ENCODE data around the gene MAML3.

MAML3 gene

DNA sequence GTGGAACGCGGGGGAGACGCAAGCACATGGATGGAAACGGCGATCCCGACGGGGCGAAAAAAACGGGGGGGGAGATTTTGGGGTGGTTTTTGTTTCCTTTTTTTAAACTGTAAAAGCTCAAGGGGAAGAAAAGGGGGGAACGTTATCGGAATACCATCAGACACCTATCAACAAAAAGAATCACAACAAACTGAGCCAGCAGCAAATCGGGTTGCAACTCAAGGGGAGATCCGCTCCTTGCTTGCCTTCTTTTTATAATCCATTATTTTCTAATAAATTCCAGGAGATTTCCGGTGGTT is 616 bp downstream of the MAML3 start:
- DNase-seq: no peak

DNA sequence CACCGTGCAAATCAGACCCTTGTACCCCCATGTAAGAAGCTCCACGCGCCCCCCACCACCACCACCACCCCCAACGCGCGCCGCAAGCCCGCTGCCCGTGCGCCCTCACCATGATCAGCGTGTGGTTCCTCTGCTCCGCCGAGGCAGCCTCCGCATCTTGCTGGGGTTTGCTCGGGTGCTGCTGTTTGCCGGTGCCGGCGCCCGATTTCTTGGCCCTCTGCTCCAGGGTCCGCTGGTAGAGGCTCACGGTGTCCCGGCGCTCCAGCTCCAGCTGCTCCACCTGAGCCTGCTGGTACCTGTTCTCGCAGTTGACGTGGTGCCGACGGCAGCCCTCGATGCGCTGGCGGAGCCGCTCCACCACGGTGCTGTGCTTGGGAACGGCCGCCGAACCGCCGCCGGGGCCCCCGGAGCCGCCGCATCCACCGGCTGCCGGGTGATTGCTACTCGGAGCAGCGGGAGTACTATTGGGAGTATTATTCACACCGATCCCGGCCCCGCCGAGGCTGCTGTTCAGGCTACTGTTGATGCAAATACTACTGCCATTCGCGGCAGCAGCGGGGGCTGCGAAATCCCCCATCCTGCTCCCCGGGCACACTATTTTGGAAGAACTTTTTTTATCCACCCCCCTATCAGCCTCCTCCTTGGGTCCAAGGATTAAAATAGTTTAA is 1.1 kb downstream of the MAML3 start:
- DNase-seq: peak in 1 of 2 donors; percentile 46

DNA sequence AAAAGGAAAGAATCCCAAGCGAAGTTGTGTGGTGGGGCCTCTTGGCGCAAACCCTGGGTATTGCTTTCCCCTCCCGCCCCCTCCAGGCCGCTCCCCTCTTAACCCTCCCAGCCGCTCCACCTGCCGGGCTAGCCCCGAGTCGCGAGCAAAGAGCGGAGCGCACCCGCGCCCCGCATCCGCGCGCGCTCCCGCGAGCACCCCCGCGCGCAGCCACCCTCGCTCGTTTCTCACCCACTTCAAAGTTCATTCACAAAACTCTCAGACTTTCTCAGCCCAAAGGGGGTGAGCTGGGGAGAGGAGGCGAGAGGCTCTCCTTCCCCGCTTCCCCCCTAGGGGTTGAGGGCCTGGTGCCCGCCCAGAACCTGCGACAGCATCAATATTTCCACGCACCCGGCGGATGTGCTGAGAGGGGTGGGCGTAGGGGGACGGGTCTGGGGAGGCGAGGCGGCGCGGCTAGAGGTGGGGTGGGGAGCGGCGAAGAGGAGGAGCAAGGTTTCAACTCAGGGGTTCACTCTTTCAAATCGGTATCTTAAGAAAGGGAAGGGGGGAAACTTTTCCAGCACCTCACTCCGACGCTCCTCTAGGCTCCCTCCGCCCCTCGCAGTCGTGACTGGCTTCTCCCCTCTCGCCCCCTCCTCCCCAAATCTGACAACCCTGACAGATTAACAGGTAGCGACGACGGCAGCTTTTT is 1.8 kb downstream of the MAML3 start:
- peak; percentile 76 to 77 for DNase-seq

DNA sequence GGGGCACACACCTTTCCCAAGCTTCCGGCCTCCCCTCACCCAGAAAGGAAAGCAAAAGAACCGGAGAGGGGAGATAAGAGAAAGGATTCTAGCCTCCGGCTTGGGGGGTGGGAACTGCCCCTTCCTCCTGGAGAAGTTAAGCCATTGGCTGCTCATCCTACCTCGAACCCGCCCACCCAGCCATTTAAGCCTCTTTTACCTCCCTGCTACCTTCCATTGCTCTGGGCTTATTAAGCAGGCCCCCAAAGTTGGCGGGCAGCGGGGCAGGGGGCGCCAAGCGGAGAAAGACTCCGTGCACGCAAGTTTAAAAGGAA is 2.3 kb downstream of the MAML3 start:
- DNase-seq: peak; percentile 59 to 69

DNA sequence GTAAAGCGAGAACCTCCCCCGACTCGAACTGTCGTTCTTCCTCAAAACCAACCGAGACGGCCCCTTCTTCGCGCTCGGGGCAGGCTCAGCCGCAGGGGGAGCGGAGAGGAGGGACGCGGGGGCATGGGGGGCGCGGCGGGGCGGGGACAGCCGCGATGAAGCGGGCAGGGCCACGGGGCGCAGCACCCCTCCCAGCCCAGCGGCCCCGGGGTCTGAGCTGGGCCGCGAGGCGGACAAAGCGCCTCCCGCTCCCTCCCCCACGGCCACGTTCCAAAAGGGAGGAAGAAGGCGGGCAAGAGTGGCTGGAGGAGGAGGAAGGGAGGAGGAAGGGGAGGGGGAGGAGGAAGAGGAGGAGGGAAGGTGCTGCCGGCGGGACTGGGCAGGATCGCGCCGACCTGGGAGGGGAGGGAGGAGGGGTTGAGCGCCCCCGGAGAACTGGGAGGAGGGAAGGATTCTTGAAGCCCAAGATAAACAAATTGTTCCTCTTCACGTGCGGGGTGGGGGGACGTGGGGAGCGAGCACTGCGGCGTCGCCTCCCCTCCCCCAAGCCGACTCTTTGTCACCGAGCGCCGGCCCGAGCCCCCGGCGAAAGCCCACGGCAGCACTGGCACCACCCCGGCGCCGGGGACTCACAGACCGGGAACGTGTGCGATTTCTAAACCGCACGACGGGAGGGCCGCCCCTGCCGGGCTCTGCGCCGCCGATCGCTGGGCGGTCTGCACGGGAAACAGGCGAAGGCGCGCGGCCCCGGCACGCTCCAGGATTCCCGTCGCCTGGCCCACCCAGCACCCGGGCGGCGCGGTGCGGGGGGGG is 2.9 kb downstream of the MAML3 start:
- DNase-seq: peak; percentile 77 to 80

DNA sequence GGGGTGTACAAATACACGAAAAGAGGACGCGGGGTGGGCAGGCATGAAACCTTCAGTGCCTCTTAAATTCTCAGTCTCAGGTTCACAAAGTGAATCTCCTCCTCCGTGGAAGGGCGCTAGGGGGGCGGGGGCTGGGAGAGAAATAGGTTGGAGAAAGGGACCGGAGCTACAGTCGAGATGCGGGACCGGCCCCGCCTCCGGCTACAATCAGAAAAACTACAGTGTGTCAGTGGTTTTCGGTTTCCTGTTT is 3.4 kb downstream of the MAML3 start:
- no peak for DNase-seq

DNA sequence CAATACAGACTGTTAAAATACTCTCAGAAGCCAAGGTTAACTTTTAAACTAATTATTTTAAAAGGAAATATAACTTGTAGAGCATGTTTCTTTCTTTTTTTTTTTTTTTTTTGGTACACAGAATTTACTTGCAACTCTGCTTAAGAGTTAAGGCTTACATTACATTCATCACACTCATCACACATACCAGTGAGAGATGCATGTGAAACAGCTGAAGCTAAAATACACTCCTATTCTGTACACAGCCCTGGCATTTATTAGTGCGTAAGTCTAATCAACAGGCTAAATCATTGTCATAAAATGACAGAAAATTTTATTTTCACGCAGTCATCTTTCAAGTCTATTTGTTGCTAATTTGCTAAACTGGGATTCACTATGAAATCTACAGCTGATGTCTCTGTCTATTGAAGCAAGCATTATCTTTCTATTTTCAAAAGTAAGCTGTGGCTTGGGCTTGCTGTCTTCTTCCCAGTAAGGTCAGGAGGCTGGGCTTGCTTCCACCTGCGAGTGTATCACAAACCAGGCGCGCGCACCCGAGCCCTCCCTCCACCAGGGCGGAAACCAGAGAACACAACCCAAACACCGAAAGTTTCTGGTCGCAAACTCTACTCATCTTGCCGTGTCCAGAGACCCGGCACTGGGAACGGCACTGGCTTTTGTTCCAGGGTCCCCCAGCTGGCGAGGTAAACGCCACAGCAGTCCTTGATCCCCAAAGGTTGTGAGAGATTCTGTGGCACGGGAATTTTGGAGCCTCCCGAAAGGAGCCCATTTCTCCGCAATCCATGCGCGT is 3.9 kb downstream of the MAML3 start:
- DNase-seq: peak; percentile 55 to 65

DNA sequence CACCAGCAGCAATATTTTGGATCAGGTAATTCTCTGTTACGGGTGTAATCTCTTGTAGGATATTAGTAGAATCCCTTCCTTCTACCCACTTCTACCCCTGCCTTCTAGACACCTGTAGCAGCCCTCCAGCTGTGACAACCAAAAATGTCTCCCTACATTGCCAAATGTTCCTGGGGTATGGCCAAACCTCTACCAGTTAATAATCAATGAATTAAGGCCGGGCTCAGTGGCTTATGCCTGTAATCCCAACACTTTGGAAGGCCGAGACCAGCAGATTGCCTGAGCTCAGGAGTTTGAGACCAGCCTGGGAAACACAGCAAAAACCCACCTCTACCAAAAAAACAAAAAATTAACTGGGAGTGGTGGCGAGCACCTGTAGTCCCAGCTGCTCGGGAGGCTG is 9.9 kb downstream of the MAML3 start:
- DNase-seq: no peak

DNA sequence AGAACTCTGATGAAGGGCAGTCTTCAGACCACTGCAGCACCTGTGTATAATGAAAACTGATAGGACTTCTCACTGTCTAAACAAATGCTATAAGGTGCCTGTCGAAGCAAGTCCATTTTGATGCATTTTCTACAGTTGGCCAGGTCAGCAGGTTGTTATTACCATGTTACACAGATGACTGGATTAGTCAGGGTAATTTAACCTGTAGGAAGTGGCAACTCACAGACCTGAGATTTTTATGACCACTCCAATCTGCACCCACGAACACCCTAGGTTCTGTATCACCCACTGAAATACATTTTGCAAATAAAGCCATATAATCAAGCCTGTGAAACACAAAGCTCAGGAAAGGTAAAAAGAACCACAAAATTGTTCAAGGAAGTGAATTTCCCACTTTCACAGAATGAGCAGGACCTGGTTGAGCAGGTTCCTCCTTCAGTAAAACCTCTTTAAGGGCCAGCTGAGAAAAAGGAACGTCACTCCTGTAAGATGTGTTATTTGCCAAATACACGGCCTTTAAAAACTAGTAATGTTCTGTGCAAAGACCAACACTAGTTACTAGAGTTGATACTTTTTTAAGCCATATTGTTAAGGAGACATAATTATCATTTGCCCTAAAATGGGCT is 12.7 kb downstream of the MAML3 start:
- DNase-seq: no peak

DNA sequence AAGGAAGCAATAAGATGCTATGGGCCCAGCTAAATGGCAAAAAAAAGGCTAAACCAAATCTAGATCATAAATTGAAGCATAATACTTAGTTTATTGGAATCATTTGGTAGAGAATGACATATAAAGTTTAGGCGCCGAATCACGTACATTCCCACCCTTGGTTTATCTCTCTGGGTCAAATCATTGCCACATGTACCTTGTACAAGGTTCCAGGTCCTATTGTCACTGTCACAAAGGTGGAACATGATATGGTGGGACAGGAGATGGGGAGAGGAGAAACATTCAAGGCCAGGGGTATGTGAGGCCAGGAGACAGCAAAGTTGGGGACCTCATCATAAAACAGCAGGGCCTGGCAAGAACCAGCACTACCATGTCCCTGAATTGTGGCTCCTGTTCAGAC is 13.4 kb downstream of the MAML3 start:
- DNase-seq: no peak

DNA sequence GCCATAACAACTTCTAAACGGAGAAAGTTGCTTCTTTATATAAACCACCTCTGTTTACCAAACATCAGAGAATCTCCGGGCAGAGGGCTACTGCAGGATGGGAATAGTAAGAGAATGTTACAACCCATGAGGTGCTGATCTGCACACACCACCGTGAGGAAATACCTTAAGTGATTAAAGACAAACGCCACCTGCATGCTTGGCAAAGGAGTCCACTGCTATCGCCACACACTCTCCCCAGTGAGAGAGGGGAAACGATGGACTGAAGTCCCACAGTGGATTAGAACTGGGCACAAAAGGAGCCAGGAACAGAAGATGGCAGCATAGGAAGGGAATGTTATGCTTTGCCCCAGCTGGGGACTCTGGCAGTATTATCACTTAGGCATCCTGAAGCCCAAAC is 15.6 kb downstream of the MAML3 start:
- no peak for DNase-seq

DNA sequence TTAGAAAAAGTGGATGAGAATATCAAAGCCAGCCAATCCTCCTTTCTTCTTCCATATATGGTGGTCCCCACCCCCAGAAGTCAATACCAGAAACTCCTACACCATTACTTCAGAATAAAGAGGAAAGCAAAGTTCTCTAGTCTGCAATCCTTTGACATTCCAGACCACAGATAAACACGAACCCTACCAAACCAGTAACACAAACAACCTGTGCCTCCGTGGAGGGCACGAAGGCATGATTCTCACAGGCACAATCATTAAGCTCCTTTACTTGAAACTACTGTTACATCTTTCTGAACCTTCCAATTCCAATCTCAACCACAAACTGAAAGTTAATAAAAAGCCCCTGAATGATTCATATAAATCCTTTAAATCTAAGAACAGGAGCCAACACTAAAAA is 16.3 kb downstream of the MAML3 start:
- no peak for DNase-seq

DNA sequence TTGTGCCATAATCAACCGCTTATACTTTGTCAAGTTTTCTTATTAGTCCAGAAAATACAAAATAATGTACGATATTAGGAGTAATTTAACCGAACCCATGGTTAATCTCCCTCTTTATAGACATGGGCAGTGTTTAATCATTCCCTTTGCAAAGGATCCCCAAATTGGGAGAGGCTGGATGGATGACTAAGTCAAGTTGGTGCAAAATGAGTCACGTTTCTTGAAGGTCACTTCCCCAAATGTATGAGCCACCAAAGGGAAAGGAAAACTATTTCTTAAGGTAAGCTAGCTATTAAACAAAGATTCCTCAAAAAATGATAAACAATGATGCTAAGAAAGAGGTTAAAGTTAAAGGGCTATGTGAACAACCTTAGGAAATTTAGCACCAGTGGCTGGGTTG is 17.5 kb downstream of the MAML3 start:
- no peak for DNase-seq

DNA sequence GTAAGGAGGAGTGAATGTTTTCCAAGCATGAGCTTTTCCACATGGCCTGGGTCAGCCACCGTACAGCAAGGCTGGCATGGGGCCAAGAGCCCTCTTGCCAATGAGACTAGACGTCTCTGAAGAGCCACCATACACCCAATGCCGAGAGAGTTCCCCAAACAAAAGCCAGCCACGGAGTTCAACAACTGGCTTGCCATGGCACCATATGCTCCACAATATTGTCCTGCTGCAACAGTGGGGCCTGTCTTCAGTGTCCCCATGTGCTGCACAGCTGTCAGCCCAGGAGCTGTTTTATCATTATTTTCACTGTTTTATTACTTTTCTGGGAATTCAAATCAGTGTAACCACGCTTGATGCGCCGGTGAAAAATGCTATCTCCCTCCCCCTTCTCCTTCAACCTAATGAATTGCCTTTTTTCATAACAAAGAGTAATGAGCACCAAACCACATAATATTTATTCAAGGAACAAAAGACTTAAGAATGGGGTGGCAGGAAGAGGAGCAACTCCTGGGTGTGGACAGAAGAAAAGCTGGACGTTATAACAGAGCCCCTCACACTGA is 18.4 kb downstream of the MAML3 start:
- DNase-seq: no peak

DNA sequence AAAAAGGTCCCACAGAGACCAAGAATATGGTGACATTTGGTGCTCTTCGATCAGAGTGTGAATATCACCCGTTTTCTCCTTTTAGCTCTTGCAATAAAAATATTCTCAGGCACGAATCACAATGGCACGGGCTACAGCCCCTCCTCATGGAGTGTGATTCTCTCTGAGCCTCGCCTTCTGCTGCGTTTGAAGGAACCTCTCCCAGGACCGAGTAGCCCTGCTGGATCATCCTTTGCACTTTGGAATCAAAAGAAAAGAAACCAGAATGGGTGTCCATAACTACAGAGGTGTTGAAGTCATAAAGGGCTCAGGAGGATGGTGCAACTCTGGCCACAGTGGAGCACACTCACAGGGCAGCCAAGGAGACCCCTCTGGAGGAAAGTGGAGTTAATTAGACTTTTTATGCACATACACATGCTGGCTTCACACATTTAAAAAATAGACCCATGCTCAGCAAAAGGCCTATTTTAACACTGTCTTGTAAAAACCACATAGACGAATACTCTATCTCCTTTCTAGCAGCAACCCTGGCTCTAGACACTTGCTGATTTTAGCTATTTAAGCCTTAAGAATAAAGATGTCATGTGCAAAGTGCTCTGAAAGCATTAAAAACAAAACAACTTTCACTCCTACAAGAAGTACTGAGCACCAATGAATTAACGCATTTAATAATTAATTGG is 19.1 kb downstream of the MAML3 start:
- no peak for DNase-seq

DNA sequence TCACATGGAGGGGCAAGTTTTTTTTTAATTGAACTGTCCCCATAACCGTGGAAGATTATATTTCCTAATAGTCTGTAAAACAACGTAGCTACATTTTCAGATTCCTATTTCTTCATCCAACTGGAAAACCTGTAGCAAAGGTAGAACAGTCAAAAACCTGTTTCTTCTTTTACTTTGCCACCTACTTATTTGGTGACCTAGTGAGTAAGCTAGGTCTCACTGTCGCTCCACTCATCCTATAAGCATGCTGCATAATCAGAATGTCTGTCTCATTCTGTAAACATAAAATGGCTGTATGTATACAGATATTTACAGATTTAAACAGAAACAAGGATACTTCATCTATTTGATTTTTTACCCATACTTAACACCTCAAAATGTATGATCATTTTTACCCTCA is 20.4 kb downstream of the MAML3 start:
- DNase-seq: no peak

DNA sequence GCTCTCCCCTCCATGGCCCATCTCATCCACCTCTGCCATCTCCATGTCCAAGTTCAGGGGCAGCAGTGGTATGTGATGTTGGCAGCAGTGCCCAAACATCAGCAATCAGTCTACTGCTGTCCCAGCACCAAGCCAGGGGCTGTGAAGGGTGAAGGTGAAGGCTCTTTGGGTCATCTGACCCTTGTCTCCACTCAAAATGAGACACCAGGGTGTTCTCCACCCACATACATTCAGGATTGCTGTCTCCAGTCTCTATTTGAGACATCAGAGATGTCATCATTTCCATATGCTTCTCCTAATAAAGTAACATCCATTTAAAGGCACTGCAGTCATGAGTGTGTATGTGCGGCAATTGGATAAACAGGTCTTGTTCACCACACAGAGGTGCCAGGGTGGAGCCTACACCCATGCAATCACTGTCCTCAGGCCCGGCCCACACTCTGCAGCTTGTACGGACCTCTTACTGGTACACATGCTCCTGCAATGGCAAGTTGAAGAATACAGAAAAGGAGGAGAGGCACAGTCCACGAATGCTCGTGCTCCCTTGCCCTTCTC is 22.2 kb downstream of the MAML3 start:
- DNase-seq: no peak

DNA sequence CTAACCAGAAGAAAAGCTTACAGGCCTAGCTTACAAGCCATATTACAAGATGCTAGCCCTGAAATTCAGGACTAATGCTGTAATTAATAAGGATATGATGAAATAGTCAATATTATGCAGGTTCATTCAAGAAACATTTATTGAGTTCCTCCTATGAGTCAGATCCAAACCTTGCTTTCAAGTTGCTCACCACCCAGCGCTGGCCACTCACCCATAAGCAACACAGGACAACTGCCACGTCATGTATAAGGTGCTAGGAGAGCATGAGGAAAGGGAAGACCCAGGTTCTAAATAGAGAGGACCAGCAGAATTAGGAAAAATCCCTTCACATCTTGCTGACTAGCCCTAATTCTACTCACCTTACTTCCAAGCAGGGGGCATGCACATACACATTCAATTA is 23.3 kb downstream of the MAML3 start:
- no peak for DNase-seq

DNA sequence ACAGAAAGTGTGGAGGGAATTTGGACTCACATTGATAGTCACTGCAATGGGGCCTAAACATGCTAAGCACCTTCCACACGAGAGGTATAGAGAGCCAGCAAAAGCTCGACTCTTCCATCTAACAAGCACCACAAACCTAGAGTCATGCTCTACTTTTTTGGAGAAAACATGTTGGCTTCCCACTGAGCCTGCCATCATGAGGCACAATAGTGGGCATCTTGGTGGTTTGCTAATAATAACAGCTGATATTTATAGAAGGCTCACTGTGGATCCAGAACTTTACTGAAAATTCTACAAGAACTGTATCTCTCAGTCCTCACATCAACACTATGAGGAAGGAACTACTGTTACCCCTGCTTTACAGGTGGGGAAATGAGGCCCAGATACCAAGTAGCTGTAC is 26.6 kb downstream of the MAML3 start:
- DNase-seq: no peak

DNA sequence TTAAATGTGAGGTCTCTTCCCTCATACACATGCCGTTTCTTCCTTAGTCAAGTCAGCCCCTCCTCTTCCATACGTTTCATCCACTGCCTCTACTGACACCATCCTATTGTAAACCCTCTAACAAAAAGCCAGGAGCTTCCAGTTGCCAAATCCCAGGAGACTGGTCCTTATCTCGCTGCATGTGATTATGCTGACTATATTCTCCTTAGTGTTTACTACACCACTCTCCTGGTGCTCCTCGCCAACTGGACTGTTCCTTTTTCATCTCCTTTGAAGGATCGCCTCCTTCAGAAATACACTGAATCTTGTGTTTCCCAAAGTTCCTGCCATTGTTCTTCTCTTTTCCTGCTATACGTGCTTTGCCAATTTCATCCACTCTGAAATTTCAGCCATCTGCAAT is 27.7 kb downstream of the MAML3 start:
- DNase-seq: no peak

DNA sequence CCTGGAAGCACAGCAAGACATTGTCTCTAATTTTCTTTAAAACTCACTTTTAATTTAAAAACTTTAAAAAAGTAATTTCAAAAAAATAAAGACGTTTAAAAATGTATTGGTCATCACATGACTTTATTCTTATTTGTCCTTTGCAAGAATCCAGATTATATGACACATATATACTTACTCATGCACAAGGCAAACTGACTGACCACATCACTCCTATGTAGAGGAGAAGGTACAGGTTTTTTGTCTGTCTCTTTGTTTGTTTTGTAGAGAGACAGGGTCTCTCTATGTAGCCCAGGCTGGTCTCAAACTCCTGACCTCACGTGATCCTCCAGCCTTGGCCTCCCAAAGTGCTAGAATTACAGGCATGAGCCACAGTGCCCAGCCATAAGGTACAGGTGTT is 28.6 kb downstream of the MAML3 start:
- DNase-seq: no peak

DNA sequence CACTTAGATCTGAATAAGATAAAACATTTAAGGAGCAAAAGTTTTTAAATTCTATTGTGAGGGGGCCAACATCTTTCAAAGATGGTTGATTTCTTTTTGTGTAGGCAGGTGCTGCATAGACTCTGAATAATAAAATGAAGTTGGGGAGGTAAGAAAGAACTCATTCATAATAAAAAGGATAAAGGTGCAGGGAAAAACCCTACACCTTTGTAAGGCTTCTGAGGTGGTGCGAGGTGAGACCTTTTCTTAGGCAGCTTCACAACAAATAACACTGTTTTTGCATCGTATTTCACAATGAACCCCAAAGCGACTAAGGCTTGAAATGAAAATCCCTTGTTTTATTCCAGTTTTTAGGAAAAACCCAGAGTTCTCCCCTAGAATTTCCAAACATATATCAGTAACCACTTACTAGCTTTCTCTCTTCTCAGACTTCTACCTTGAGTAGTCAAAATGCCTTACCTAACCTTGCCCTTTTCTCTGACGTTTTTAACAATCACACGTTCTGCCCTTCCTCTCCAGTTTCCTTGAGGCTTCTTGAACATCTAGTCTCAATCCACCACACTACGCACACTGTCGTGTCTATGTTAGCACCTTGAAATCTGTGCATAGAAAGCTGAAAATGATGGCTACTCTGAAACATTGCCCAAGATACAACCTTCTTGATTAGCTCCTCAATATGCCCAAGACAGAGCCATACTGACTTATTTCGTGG is 30.2 kb downstream of the MAML3 start:
- no peak for DNase-seq
